H1 (cell line): Measurements from ENCODE around the gene PLIN4. TPM values are rescaled to one million over a fixed set of nuclear protein-coding genes. Genes with fewer than 3 reads are reported as not detected.

Experiments used
- CTCF ChIA-PET: fragments of 300-600 bp; sonication (Branson Sonifier 250); formaldehyde crosslinking; loops from one replicate; lab custom pipeline; 2021; ENCODE audit not compliant: partially characterized antibody; lab: Charles Lee
- POLR2A ChIA-PET: fragments of 300-600 bp; sonication (Branson Sonifier 250); formaldehyde crosslinking; loops from one replicate; lab custom pipeline; 2021; ENCODE audit warnings: inconsistent platforms; ENCODE audit not compliant: partially characterized antibody; lab: Charles Lee
- DNase-seq, 2 experiments: peaks; one replicate each; pipeline versions ENCODE4 v3.0.0 to v3.0.0-alpha.2; 2010 to 2022; ENCODE audit warnings: low spot score in 2 of 2, low read depth in 1 of 2, mixed read lengths in 1 of 2
- FAIRE-seq: peaks from 2 replicates; lab custom pipeline; 2011; peaks lifted over from hg19 to GRCh38; lab: Jason Lieb, UNC
- H2AFZ ChIP-seq: 2 replicates; pipeline ENCODE4 v1.8.1; 2012; ENCODE audit warnings: low read length, inconsistent platforms
- H2AK5ac ChIP-seq: 2 replicates; pipeline ENCODE4 v1.6.1; 2013; ENCODE audit warnings: low read depth, low read length
- H2BK120ac ChIP-seq: replicated peaks from 2 replicates; pipeline ENCODE3; 2013; ENCODE audit warnings: low read depth, low read length, inconsistent platforms
- H2BK12ac ChIP-seq: 2 replicates; pipeline ENCODE4 v1.6.1; 2013; ENCODE audit warnings: low read depth, low read length
- H2BK15ac ChIP-seq: 2 replicates; pipeline ENCODE4 v1.6.1; 2013; ENCODE audit warnings: low read length
- H2BK20ac ChIP-seq: 2 replicates; pipeline ENCODE4 v1.6.1; 2013; ENCODE audit warnings: low read length
- H2BK5ac ChIP-seq: 2 replicates; pipeline ENCODE4 v1.6.1; 2013; ENCODE audit warnings: low read depth, low read length
- H3K14ac ChIP-seq: 2 replicates; pipeline ENCODE4 v1.6.1; 2013; ENCODE audit warnings: inconsistent platforms; ENCODE audit not compliant: insufficient read length
- H3K18ac ChIP-seq: 2 replicates; pipeline ENCODE4 v1.6.1; 2013; ENCODE audit warnings: low read length; ENCODE audit errors: extremely low read depth
- H3K23ac ChIP-seq: 2 replicates; pipeline ENCODE4 v1.6.1; 2013; ENCODE audit warnings: inconsistent platforms; ENCODE audit not compliant: insufficient read length
- H3K23me2 ChIP-seq: 2 replicates; pipeline ENCODE4 v1.6.1; 2013; ENCODE audit warnings: low read depth, low read length
- H3K27ac ChIP-seq: 2 replicates; pipeline ENCODE4 v1.6.1; 2011; ENCODE audit warnings: low read depth, low read length, inconsistent platforms
- H3K27me3 ChIP-seq, 4 experiments: replicated peaks in 1 of 4; 1 replicate in 1 of 4; 2 replicates in 3 of 4; pipeline versions ENCODE4 v1.6.1 to v1.8.1; 2011 to 2013; ENCODE audit warnings: low read length in 3 of 4, mild to moderate bottlenecking in 3 of 4, inconsistent platforms in 2 of 4, mixed read lengths in 2 of 4, moderate library complexity in 1 of 4; ENCODE audit not compliant: control insufficient read depth in 3 of 4, insufficient read depth in 3 of 4; ENCODE audit errors: extremely low read depth in 1 of 4
- H3K36me3 ChIP-seq, 4 experiments: 2 replicates each; pipeline versions ENCODE4 v1.6.1 to v1.8.1; 2011 to 2013; ENCODE audit warnings: mild to moderate bottlenecking in 4 of 4, low read length in 3 of 4, moderate library complexity in 2 of 4, control low read depth in 1 of 4, inconsistent platforms in 1 of 4; ENCODE audit not compliant: insufficient read depth in 4 of 4, control insufficient read depth in 2 of 4
- H3K4ac ChIP-seq: replicated peaks from 2 replicates; pipeline ENCODE3; 2013; ENCODE audit warnings: low read length, low read depth, mixed read lengths, inconsistent platforms; ENCODE audit not compliant: insufficient read length
- H3K4me1 ChIP-seq, 4 experiments: replicated peaks in 1 of 4; 1 replicate in 1 of 4; 2 replicates in 3 of 4; pipeline versions ENCODE4 v1.6.1 to v1.8.1; 2011 to 2013; ENCODE audit warnings: low read length in 3 of 4, inconsistent platforms in 2 of 4, mixed read lengths in 1 of 4; ENCODE audit not compliant: insufficient read depth in 4 of 4, control insufficient read depth in 3 of 4
- H3K4me2 ChIP-seq, 2 experiments: 2 replicates each; pipeline versions ENCODE4 v1.6.1 to v1.8.1; 2011 to 2013; ENCODE audit warnings: low read depth in 2 of 2, low read length in 2 of 2, control low read depth in 1 of 2, inconsistent platforms in 1 of 2, mild to moderate bottlenecking in 1 of 2; ENCODE audit not compliant: insufficient read depth in 1 of 2
- H3K4me3 ChIP-seq, 4 experiments: fragments of 200-600, 300-600 bp in 1 of 4; sonication (generic), shearing (Covaris generic), sonication (Bioruptor Twin) in 1 of 4; 2 replicates each; pipeline versions ENCODE4 v1.5.1 to v1.8.1; 2011 to 2016; ENCODE audit warnings: low read length in 4 of 4, low read depth in 3 of 4, control low read depth in 2 of 4, inconsistent platforms in 2 of 4, mild to moderate bottlenecking in 2 of 4, mixed read lengths in 1 of 4, moderate library complexity in 1 of 4; ENCODE audit not compliant: insufficient read depth in 2 of 4; ENCODE audit errors: extremely low read depth in 1 of 4
- H3K56ac ChIP-seq: replicated peaks from 2 replicates; pipeline ENCODE3; 2013; ENCODE audit warnings: low read depth, mild to moderate bottlenecking, mixed read lengths, low read length, inconsistent platforms; ENCODE audit not compliant: insufficient read length
- H3K79me1 ChIP-seq: 2 replicates; pipeline ENCODE4 v1.6.1; 2013; ENCODE audit warnings: low read depth, low read length, control low read depth
- H3K79me2 ChIP-seq, 2 experiments: 2 replicates each; pipeline versions ENCODE4 v1.6.1 to v1.8.1; 2012 to 2013; ENCODE audit warnings: low read length in 2 of 2, mild to moderate bottlenecking in 2 of 2, inconsistent platforms in 1 of 2; ENCODE audit not compliant: insufficient read depth in 2 of 2, control insufficient read depth in 1 of 2
- H3K9ac ChIP-seq, 4 experiments: replicated peaks in 1 of 4; 1 replicate in 1 of 4; 2 replicates in 3 of 4; pipeline versions ENCODE4 v1.6.1 to v1.8.1; 2011 to 2013; ENCODE audit warnings: low read depth in 3 of 4, low read length in 3 of 4, control low read depth in 2 of 4, mild to moderate bottlenecking in 2 of 4, moderate library complexity in 2 of 4, inconsistent platforms in 1 of 4; ENCODE audit errors: extremely low read depth in 1 of 4
- H3K9me3 ChIP-seq, 2 experiments: 2 replicates each; pipeline versions ENCODE4 v1.6.1 to v1.8.1; 2012 to 2013; ENCODE audit warnings: mild to moderate bottlenecking in 2 of 2, moderate library complexity in 2 of 2, control low read depth in 1 of 2, inconsistent platforms in 1 of 2, low read depth in 1 of 2, low read length in 1 of 2, mixed read lengths in 1 of 2; ENCODE audit not compliant: insufficient read depth in 2 of 2
- H4K20me1 ChIP-seq, 2 experiments: replicated peaks in 1 of 2; 2 replicates each; pipeline versions ENCODE3 to v1.8.1; 2011 to 2013; ENCODE audit warnings: inconsistent platforms in 2 of 2, low read length in 2 of 2, mild to moderate bottlenecking in 1 of 2; ENCODE audit not compliant: insufficient read depth in 2 of 2, control insufficient read depth in 1 of 2
- H4K5ac ChIP-seq: 2 replicates; pipeline ENCODE4 v1.6.1; 2013; ENCODE audit warnings: low read length, low read depth, mixed read lengths, inconsistent platforms; ENCODE audit not compliant: insufficient read length
- H4K8ac ChIP-seq: 2 replicates; pipeline ENCODE4 v1.8.0; 2013; ENCODE audit warnings: mild to moderate bottlenecking, moderate library complexity, low read length, inconsistent platforms; ENCODE audit not compliant: insufficient read depth; ENCODE audit errors: extremely low read depth
- H4K91ac ChIP-seq: replicated peaks from 2 replicates; pipeline ENCODE3; 2013; ENCODE audit warnings: low read length, mixed read lengths, inconsistent platforms; ENCODE audit not compliant: insufficient read length
- CTCF ChIP-seq, 3 experiments: IDR thresholded peaks; 1 replicate in 2 of 3; 2 replicates in 1 of 3; pipeline versions ENCODE4 v1.5.1 to v1.6.1; 2011; ENCODE audit warnings: low read length in 3 of 3, mild to moderate bottlenecking in 3 of 3, inconsistent platforms in 2 of 3, low read depth in 1 of 3, moderate library complexity in 1 of 3; ENCODE audit not compliant: insufficient read depth in 1 of 3; ENCODE audit errors: control extremely low read depth in 1 of 3
- EZH2 ChIP-seq: fragments of 200-600 bp; sonication (generic); IDR thresholded peaks from 2 replicates; pipeline ENCODE4 v1.7.1; 2012; ENCODE audit warnings: low read depth, mild to moderate bottlenecking, moderate library complexity, low read length, inconsistent platforms; ENCODE audit not compliant: severe bottlenecking
- GABPA ChIP-seq: IDR thresholded peaks from 2 replicates; pipeline ENCODE4 v1.6.1; 2011; ENCODE audit warnings: mild to moderate bottlenecking, low read length, moderate library complexity, borderline replicate concordance; ENCODE audit not compliant: insufficient read depth
- JUND ChIP-seq: IDR thresholded peaks from 2 replicates; pipeline ENCODE4 v1.6.1; 2011; ENCODE audit warnings: mild to moderate bottlenecking, improper control_type of control experiment, low read length
- RAD21 ChIP-seq, 2 experiments: IDR thresholded peaks in 1 of 2; conservative IDR thresholded peaks in 1 of 2; 2 replicates each; pipeline ENCODE4 v1.6.1; 2011; ENCODE audit warnings: low read depth in 2 of 2, low read length in 2 of 2, improper control_type of control experiment in 1 of 2, inconsistent platforms in 1 of 2, mild to moderate bottlenecking in 1 of 2, moderate library complexity in 1 of 2
- RFX5 ChIP-seq: IDR thresholded peaks from 2 replicates; pipeline ENCODE4 v1.6.1; 2011; ENCODE audit warnings: low read depth, low read length, improper control_type of control experiment, borderline replicate concordance
- SAP30 ChIP-seq: fragments of 300-600 bp; sonication (generic); IDR thresholded peaks from 2 replicates; pipeline ENCODE4 v1.7.1; 2012; ENCODE audit warnings: low read length, moderate library complexity, mild to moderate bottlenecking, inconsistent platforms; ENCODE audit not compliant: insufficient read depth, insufficient replicate concordance
- TEAD4 ChIP-seq: IDR thresholded peaks from 2 replicates; pipeline ENCODE4 v1.6.1; 2012; ENCODE audit warnings: low read depth, low read length, inconsistent platforms, mixed read lengths
- WGBS, 2 experiments: shearing (Covaris generic) in 1 of 2; methylation state at CpG; one replicate each; pipeline versions ENCODE4 v1.1.6 to v1.1.7; 2013 to 2015; ENCODE audit warnings: low lambda C conversion rate in 2 of 2, mixed read lengths in 2 of 2, inconsistent platforms in 1 of 2, low coverage in 1 of 2, missing lambda C conversion rate in 1 of 2; ENCODE audit not compliant: insufficient replicate concordance in 2 of 2, insufficient coverage in 1 of 2, insufficient read length in 1 of 2; ENCODE audit errors: extremely low coverage in 1 of 2, missing lambda C conversion rate in 1 of 2; 5-methylcytosine and 5-hydroxymethylcytosine counted together
- polyA plus RNA-seq, 7 experiments: library from polyadenylated mRNA; depleted of rRNA in 3 of 7; stranded (reverse) in 5 of 7; unstranded in 2 of 7; fragments of >200 nt in 5 of 7; fragments of 200-250 nt in 2 of 7; gene quantifications; 1 replicate in 5 of 7; 2 replicates in 1 of 7; 4 replicates in 1 of 7; pipeline versions ENCODE4 v1.2.1 to v1.2.3, GENCODE V29; 2011 to 2013; ENCODE audit warnings: missing spikeins in 2 of 7, mixed read lengths in 2 of 7
- total RNA-seq: library from RNA; stranded (reverse); fragmentation: NEBNext Ultra II Directional; extraction: Animal tissue kit (Norgen Biotek cat#: 25700); gene quantifications from 2 replicates; pipeline ENCODE4 v1.2.1, GENCODE V29; 2021
- TF ChIP-seq, protein P1 (sequence below): IDR thresholded peaks from 2 replicates; pipeline ENCODE4 v1.6.1; 2011; ENCODE audit warnings: low read depth, mild to moderate bottlenecking, low read length; ENCODE audit not compliant: insufficient read depth

Gene PLIN4
- total and polyA plus RNA-seq, 2 of the 8 experiments (the other 6 are each of a cell fraction or from before 2014, with no cell fraction given) = 0.35 to 0.45 TPM

GRCh38 chr19:4496304-4496703, 22.0 kb downstream of the PLIN4 start:
- H4K8ac ChIP-seq = no peak overlapping the region
- H2AFZ ChIP-seq = no peak overlapping the region
- H3K27me3 ChIP-seq = no peaks in the 10 kb centered on the region; a peak in 1 of 7 replicates
- no peak overlapping the region for H2BK5ac ChIP-seq
- no peak overlapping the region for H3K4me2 ChIP-seq
- H3K79me2 ChIP-seq = 0 out of 4 replicates have a peak, but pooled peaks cover 0 to 3% of the 10 kb centered on the region in 2 experiments
- H3K4me3 ChIP-seq = no peak overlapping the region
- no peak overlapping the region for H3K9ac ChIP-seq
- ChIA-PET POLR2A (interaction anchor here (3.8 kb wide), 1 partner anchor 8 kb away, joined by 19 read pairs; no protein-coding TSS in a partner anchor), CTCF (interaction anchor here (1.4 kb wide), 1 partner anchor 11 kb away, joined by 4 read pairs; no protein-coding TSS in a partner anchor)
- H3K79me1 ChIP-seq = peaks cover 6% of the 10 kb centered on the region
- no peak overlapping the region for H3K23ac ChIP-seq
- H2BK12ac ChIP-seq = no peak overlapping the region
- H3K18ac ChIP-seq = no peak overlapping the region
- no peaks in the 10 kb centered on the region for H3K4me1 ChIP-seq
- H2BK15ac ChIP-seq = no peak overlapping the region
- FAIRE-seq (no peak), DNase-seq (no peak)
- no peak overlapping the region for H3K14ac ChIP-seq
- 95% methylated on average over 10 of the region's 18 CpGs; no CpG with 5 or more reads in 1 of the 2 experiments for WGBS, 2 experiments
- H2BK120ac ChIP-seq = no peak overlapping the region
- H3K9me3 ChIP-seq = no peaks in the 10 kb centered on the region
- H3K56ac ChIP-seq = no peak overlapping the region
- no peak overlapping the region for H3K27ac ChIP-seq
- H3K36me3 ChIP-seq = peaks cover 15 to 77% (median 52%) of the 10 kb centered on the region in 4 experiments
- no peak overlapping the region for H2BK20ac ChIP-seq
- H3K23me2 ChIP-seq = peaks cover 10% of the 10 kb centered on the region; the same call in 1 of the 2 replicates
- H4K91ac ChIP-seq = no peak overlapping the region
- peaks cover 5 to 20% of the 10 kb centered on the region in 2 experiments for H4K20me1 ChIP-seq
- no peak overlapping the region for H4K5ac ChIP-seq
- H3K4ac ChIP-seq = no peak overlapping the region
- no peak overlapping the region for H2AK5ac ChIP-seq
- TF ChIP-seq EZH2 = no peak
- no peak for TF ChIP-seq RFX5
- TF ChIP-seq, protein P1, sequence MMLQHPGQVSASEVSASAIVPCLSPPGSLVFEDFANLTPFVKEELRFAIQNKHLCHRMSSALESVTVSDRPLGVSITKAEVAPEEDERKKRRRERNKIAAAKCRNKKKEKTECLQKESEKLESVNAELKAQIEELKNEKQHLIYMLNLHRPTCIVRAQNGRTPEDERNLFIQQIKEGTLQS = no peak
- no peak for TF ChIP-seq CTCF (IDR thresholded peaks at IDR 0.05; ENCODE audit: control extremely low read depth in 1 of 3, insufficient read depth in 1 of 3, low read depth in 1 of 3, low read length in 3 of 3)
- TF ChIP-seq GABPA = no peak
- no peak for TF ChIP-seq RAD21 (IDR thresholded peaks at IDR 0.05 in 1 of 2, conservative IDR thresholded peaks at IDR 0.05 in 1 of 2; ENCODE audit: low read depth in 2 of 2, low read length in 2 of 2)
- TF ChIP-seq TEAD4 = no peak
- TF ChIP-seq SAP30 = no peak
- no peak for TF ChIP-seq JUND
